B cell (primary cell): ENCODE results near the gene WWTR1. TPM values are rescaled to one million over a fixed set of nuclear protein-coding genes. Genes with fewer than 3 reads are reported as not detected.

ENCODE experiments used
- ATAC-seq: fragments of 200-7000 bp; cut with Tn5 transposase; one replicate; pipeline ENCODE4 v1.10.0; 2021; ENCODE audit warnings: low read depth, mild to moderate bottlenecking, moderate number of reproducible peaks, moderate library complexity
- CTCF ChIA-PET: fragments of 350-600 bp; sonication (Branson Sonifier 250); formaldehyde crosslinking; loops from one replicate; lab custom pipeline; 2021; ENCODE audit warnings: antibody characterized with exemption, inconsistent platforms; lab: Charles Lee
- POLR2A ChIA-PET: fragments of 350-600 bp; sonication (Branson Sonifier 250); formaldehyde crosslinking; loops from one replicate; lab custom pipeline; 2021; ENCODE audit warnings: antibody characterized with exemption; lab: Charles Lee
- DNase-seq: peaks from one replicate; pipeline ENCODE4 v3.0.0; 2013
- H2AFZ ChIP-seq: 2 replicates; pipeline ENCODE4 v1.6.1; 2012; ENCODE audit warnings: mild to moderate bottlenecking, low read depth, low read length; ENCODE audit not compliant: insufficient read depth, poor library complexity, severe bottlenecking
- H3K27ac ChIP-seq, 2 donors: 1 replicate in 1 of 2; 2 replicates in 1 of 2; pipeline ENCODE4 v1.5.1; 2012 to 2013; ENCODE audit warnings: low read length in 2 of 2, mild to moderate bottlenecking in 2 of 2, moderate library complexity in 1 of 2
- H3K27me3 ChIP-seq, 4 experiments: fragments of 200-600 bp in 1 of 4; sonication (generic) in 1 of 4; replicated peaks in 1 of 4; 1 replicate in 2 of 4; 2 replicates in 2 of 4; pipeline versions ENCODE4 v1.6.1 to v1.7.0; 2013 to 2016; ENCODE audit warnings: low read length in 3 of 4, mild to moderate bottlenecking in 2 of 4, mixed read lengths in 1 of 4, moderate library complexity in 1 of 4; ENCODE audit not compliant: insufficient read depth in 4 of 4, control insufficient read depth in 3 of 4; ENCODE audit errors: control extremely low read depth in 1 of 4
- H3K36me3 ChIP-seq, 2 experiments: replicated peaks in 1 of 2; 1 replicate in 1 of 2; 2 replicates in 1 of 2; pipeline versions ENCODE4 v1.6.1 to v1.7.1; 2013; ENCODE audit warnings: low read length in 1 of 2; ENCODE audit not compliant: insufficient read depth in 2 of 2, control insufficient read depth in 1 of 2; ENCODE audit errors: control extremely low read depth in 1 of 2, extremely low read depth in 1 of 2
- H3K4me1 ChIP-seq, 2 donors: fragments of 200-600 bp in 1 of 2; sonication (generic) in 1 of 2; 1 replicate in 1 of 2; 2 replicates in 1 of 2; pipeline versions ENCODE4 v1.5.1 to v1.6.1; 2013 to 2017; ENCODE audit warnings: low read length in 2 of 2; ENCODE audit not compliant: control insufficient read depth in 2 of 2, insufficient read depth in 2 of 2
- H3K4me2 ChIP-seq: replicated peaks from 2 replicates; pipeline ENCODE3; 2012; ENCODE audit warnings: mild to moderate bottlenecking, low read depth, low read length; ENCODE audit not compliant: poor library complexity, severe bottlenecking
- H3K4me3 ChIP-seq, 5 experiments: fragments of 200-600 bp in 1 of 5; sonication (generic) in 1 of 5; 1 replicate in 3 of 5; 2 replicates in 2 of 5; pipeline versions ENCODE4 v1.5.1 to v1.7.0; 2011 to 2016; ENCODE audit warnings: low read length in 4 of 5, mild to moderate bottlenecking in 4 of 5, low read depth in 2 of 5, control low read depth in 1 of 5, moderate library complexity in 1 of 5; ENCODE audit not compliant: insufficient read depth in 1 of 5; ENCODE audit errors: control extremely low read depth in 1 of 5, extremely low read depth in 1 of 5
- H3K79me2 ChIP-seq: fragments of 200-600 bp; sonication (generic); one replicate; pipeline ENCODE4 v1.6.0; 2016; ENCODE audit warnings: low read length; ENCODE audit not compliant: control insufficient read depth, insufficient read depth
- H3K9ac ChIP-seq: fragments of 200-600 bp; sonication (generic); 2 replicates; pipeline ENCODE4 v1.6.1; 2017; ENCODE audit warnings: mild to moderate bottlenecking, low read length, moderate library complexity
- H3K9me3 ChIP-seq, 3 donors: one replicate each; pipeline versions ENCODE4 v1.6.1 to v1.7.1; 2013; ENCODE audit warnings: low read length in 2 of 3; ENCODE audit not compliant: control insufficient read depth in 2 of 3, insufficient read depth in 1 of 3; ENCODE audit errors: control extremely low read depth in 1 of 3
- H4K20me1 ChIP-seq: 2 replicates; pipeline ENCODE4 v1.6.0; 2012; ENCODE audit warnings: mild to moderate bottlenecking, low read length; ENCODE audit not compliant: insufficient read depth, control insufficient read depth, poor library complexity, severe bottlenecking
- H3K27ac Mint-ChIP-seq: one replicate; pipeline ENCODE4 v1.8.0; 2021; ENCODE audit warnings: mixed read lengths
- H3K27me3 Mint-ChIP-seq: one replicate; pipeline ENCODE4 v1.8.0; 2021; ENCODE audit warnings: mixed read lengths
- H3K4me1 Mint-ChIP-seq: one replicate; pipeline ENCODE4 v1.8.0; 2021; ENCODE audit warnings: mixed read lengths
- H3K4me3 Mint-ChIP-seq: one replicate; pipeline ENCODE4 v1.8.0; 2021; ENCODE audit warnings: mixed read lengths
- H3K9me3 Mint-ChIP-seq: one replicate; pipeline ENCODE4 v1.8.0; 2022; ENCODE audit warnings: mixed read lengths; ENCODE audit not compliant: insufficient read depth
- CTCF ChIP-seq: fragments of 200-600 bp; IDR thresholded peaks from one replicate; pipeline ENCODE4 v1.8.0; 2022; ENCODE audit warnings: antibody characterized with exemption, mild to moderate bottlenecking
- EZH2 ChIP-seq: IDR thresholded peaks from 2 replicates; pipeline ENCODE4 v1.6.1; 2012; ENCODE audit warnings: borderline replicate concordance, low read depth, mild to moderate bottlenecking, moderate library complexity, low read length; ENCODE audit not compliant: insufficient read depth, poor library complexity, severe bottlenecking
- WGBS: methylation state at CpG from one replicate; pipeline ENCODE4 v1.1.5; 2013; ENCODE audit warnings: missing lambda C conversion rate; ENCODE audit not compliant: insufficient coverage; 5-methylcytosine and 5-hydroxymethylcytosine counted together
- intact Hi-C: fragments of 100-400 bp; cut with micrococcal nuclease; formaldehyde crosslinking; loops from one replicate; pipeline ENCODE4 v1.10.0; 2022
- polyA plus RNA-seq: library from polyadenylated mRNA; depleted of rRNA; stranded (reverse); fragments of >200 nt; gene quantifications from 2 replicates; pipeline ENCODE4 v1.2.3, GENCODE V29; 2012
- total RNA-seq, 2 donors: library from RNA; stranded (reverse); fragments of 120-200 nt in 1 of 2; gene quantifications; 1 replicate in 1 of 2; 2 replicates in 1 of 2; pipeline versions ENCODE4 v1.2.3 to v1.2.4, GENCODE V29; 2013 to 2022

WWTR1 gene
- total and polyA plus RNA-seq, 2 donors (not counting 1 experiment from before 2014, with no cell fraction given) = 0.79 to 2.3 TPM

GRCh38 chr3:149581248-149581647, 76.6 kb downstream of the WWTR1 start:
- ChIA-PET POLR2A (no interaction called here), CTCF (no interaction called here)
- Histone ChIP-seq H2AFZ (no peak overlapping the region), H3K9ac (no peak overlapping the region), H4K20me1 (no peaks in the 10 kb centered on the region), H3K36me3 (no peaks in the 10 kb centered on the region), H3K4me1 (no peaks in the 10 kb centered on the region), H3K27ac (no peak overlapping the region), H3K79me2 (no peaks in the 10 kb centered on the region), H3K9me3 (no peaks in the 10 kb centered on the region), H3K27me3 (no peaks in the 10 kb centered on the region), H3K4me3 (no peak overlapping the region), H3K4me2 (no peak overlapping the region)
- ATAC-seq = no peak
- Mint-ChIP-seq H3K27me3 (peaks cover 6% of the 10 kb centered on the region), H3K9me3 (no peaks in the 10 kb centered on the region), H3K27ac (no peak overlapping the region), H3K4me1 (peaks cover 3% of the 10 kb centered on the region), H3K4me3 (no peak overlapping the region)
- no CpG with 5 or more reads among the region's 2 CpGs for WGBS
- DNase-seq = no peak
- TF ChIP-seq CTCF = no peak
- no peak for TF ChIP-seq EZH2
- intact Hi-C loops = no loop called here

DNA sequence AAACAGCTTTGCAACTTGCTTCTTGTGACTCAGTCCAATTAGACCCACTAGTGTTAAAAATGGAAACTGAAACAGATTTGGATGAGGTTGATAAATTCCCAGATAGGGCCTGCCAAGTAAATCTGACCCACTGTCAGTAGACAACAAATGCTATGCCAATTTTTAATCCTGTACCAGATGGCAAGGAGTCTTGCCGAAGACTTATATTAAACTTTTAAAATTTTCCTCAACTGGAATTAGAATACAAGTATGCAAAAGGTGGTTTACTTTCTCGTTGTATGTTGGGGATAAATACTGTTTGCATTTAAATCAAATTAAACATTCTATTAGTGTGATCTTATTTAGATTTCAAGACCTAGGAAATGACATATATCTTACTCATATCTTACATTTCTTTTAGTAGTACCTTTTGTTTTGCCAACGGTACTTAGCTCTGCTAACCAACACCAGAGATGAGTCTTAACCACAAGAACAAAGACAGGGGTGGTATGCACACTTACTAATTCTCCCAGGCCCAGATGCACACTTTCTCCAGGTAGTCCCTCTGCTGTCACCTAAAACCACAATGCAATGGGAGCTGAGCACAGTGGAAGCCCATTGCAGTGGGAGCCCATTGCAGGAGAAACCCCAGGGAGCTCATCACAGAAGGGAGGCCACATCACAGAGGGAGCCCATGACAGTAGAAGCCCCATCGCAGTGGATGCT, 77.8 kb downstream of the WWTR1 start:
- H3K36me3 ChIP-seq = no peaks in the 10 kb centered on the region
- Mint-ChIP-seq H3K9me3 (no peaks in the 10 kb centered on the region), H3K4me1 (no peaks in the 10 kb centered on the region), H3K27ac (no peak overlapping the region), H3K27me3 (peaks cover 6% of the 10 kb centered on the region), H3K4me3 (no peak overlapping the region)
- no peak for ATAC-seq
- TF ChIP-seq EZH2 (no peak), CTCF (no peak)
- intact Hi-C loops = no loop called here
- H3K9me3 ChIP-seq = no peaks in the 10 kb centered on the region
- no peak overlapping the region for H3K4me3 ChIP-seq
- no peaks in the 10 kb centered on the region for H3K27me3 ChIP-seq
- no peak overlapping the region for H3K4me2 ChIP-seq
- no peaks in the 10 kb centered on the region for H4K20me1 ChIP-seq
- no peaks in the 10 kb centered on the region for H3K79me2 ChIP-seq
- no peak overlapping the region for H3K27ac ChIP-seq
- WGBS = 71% methylated on average over 1 of the region's 4 CpGs
- H2AFZ ChIP-seq = no peak overlapping the region
- ChIA-PET POLR2A (no interaction called here), CTCF (interaction anchor here (0.8 to 1.1 kb wide), 2 partner anchors 12 to 636 kb away, joined by 3 to 5 read pairs; no protein-coding TSS in a partner anchor)
- no peak for DNase-seq
- no peaks in the 10 kb centered on the region for H3K4me1 ChIP-seq
- H3K9ac ChIP-seq = no peak overlapping the region
